Neural cell (in vitro differentiated cells): ENCODE results near the gene GRIK3.

ENCODE experiments used
- EP300 ChIP-seq: fragments of 450-650 bp; conservative IDR thresholded peaks from 2 replicates; pipeline ENCODE4 v1.6.1; 2014; ENCODE audit warnings: antibody characterized with exemption, mild to moderate bottlenecking, moderate library complexity; ENCODE audit not compliant: poor library complexity, severe bottlenecking
- EZH2 ChIP-seq: fragments of 200-600, 300-800 bp; shearing (Covaris generic), sonication (generic); IDR thresholded peaks from 2 replicates; pipeline ENCODE4 v1.6.1; 2014; ENCODE audit warnings: antibody characterized with exemption, low read length, borderline replicate concordance, mild to moderate bottlenecking; ENCODE audit not compliant: insufficient read depth, poor library complexity, severe bottlenecking
- MXI1 ChIP-seq: fragments of 450-650 bp; conservative IDR thresholded peaks from 2 replicates; pipeline ENCODE4 v1.6.1; 2014; ENCODE audit warnings: antibody characterized with exemption, mild to moderate bottlenecking; ENCODE audit not compliant: poor library complexity, severe bottlenecking
- POLR2AphosphoS5 ChIP-seq: IDR thresholded peaks from 2 replicates; pipeline ENCODE4 v1.6.1; 2012
- RAD21 ChIP-seq: fragments of 450-650 bp; conservative IDR thresholded peaks from 2 replicates; pipeline ENCODE4 v1.6.1; 2014; ENCODE audit warnings: antibody characterized with exemption, mild to moderate bottlenecking, moderate library complexity
- TAF1 ChIP-seq: IDR thresholded peaks from 2 replicates; pipeline ENCODE4 v1.6.1; 2012; ENCODE audit warnings: low read depth
- TF ChIP-seq, protein P1 (sequence below): fragments of 450-650 bp; IDR thresholded peaks from 2 replicates; pipeline ENCODE4 v1.5.1; 2014; ENCODE audit warnings: antibody characterized with exemption, mild to moderate bottlenecking, moderate library complexity; ENCODE audit not compliant: poor library complexity, severe bottlenecking
- TF ChIP-seq, protein P2 (sequence below): IDR thresholded peaks from 2 replicates; pipeline ENCODE4 v1.6.1; 2012; ENCODE audit warnings: borderline replicate concordance

DNA sequence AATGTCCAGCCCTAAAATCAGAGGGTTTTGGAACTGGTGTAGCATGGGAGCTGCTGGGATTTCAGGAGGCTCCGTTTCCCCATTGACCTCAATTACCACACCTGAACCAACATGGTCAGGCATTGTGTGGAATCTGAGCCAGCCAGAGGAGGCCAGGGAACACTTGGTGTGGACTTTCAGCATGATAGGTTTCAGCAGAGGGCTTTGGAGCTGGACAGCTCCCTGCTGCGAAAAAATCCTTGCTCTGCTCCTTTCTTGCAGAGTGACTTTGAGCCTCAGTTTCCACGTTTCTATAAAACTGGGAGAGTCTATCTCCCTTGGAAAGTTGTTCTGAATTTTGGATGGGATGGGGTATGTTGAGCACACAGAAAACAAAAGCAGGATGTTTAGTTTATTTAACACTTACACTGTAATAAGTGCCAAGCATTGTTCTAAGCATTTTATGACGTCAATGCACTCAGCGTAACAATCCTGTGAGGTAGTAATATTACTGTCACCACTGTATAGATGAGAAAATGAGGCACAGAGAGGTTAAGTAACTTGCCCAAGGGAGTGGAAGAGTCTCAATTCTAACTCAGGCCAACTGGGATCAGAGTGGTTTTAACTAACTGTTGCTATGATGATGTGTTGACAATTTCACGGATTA, 168.0 kb downstream of the GRIK3 start:
- TF ChIP-seq MXI1 (no peak), EP300 (no peak), RAD21 (no peak), POLR2AphosphoS5 (no peak), EZH2 (no peak), TAF1 (no peak)
- TF ChIP-seq, protein P1, sequence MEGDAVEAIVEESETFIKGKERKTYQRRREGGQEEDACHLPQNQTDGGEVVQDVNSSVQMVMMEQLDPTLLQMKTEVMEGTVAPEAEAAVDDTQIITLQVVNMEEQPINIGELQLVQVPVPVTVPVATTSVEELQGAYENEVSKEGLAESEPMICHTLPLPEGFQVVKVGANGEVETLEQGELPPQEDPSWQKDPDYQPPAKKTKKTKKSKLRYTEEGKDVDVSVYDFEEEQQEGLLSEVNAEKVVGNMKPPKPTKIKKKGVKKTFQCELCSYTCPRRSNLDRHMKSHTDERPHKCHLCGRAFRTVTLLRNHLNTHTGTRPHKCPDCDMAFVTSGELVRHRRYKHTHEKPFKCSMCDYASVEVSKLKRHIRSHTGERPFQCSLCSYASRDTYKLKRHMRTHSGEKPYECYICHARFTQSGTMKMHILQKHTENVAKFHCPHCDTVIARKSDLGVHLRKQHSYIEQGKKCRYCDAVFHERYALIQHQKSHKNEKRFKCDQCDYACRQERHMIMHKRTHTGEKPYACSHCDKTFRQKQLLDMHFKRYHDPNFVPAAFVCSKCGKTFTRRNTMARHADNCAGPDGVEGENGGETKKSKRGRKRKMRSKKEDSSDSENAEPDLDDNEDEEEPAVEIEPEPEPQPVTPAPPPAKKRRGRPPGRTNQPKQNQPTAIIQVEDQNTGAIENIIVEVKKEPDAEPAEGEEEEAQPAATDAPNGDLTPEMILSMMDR: no peak
- TF ChIP-seq, protein P2, sequence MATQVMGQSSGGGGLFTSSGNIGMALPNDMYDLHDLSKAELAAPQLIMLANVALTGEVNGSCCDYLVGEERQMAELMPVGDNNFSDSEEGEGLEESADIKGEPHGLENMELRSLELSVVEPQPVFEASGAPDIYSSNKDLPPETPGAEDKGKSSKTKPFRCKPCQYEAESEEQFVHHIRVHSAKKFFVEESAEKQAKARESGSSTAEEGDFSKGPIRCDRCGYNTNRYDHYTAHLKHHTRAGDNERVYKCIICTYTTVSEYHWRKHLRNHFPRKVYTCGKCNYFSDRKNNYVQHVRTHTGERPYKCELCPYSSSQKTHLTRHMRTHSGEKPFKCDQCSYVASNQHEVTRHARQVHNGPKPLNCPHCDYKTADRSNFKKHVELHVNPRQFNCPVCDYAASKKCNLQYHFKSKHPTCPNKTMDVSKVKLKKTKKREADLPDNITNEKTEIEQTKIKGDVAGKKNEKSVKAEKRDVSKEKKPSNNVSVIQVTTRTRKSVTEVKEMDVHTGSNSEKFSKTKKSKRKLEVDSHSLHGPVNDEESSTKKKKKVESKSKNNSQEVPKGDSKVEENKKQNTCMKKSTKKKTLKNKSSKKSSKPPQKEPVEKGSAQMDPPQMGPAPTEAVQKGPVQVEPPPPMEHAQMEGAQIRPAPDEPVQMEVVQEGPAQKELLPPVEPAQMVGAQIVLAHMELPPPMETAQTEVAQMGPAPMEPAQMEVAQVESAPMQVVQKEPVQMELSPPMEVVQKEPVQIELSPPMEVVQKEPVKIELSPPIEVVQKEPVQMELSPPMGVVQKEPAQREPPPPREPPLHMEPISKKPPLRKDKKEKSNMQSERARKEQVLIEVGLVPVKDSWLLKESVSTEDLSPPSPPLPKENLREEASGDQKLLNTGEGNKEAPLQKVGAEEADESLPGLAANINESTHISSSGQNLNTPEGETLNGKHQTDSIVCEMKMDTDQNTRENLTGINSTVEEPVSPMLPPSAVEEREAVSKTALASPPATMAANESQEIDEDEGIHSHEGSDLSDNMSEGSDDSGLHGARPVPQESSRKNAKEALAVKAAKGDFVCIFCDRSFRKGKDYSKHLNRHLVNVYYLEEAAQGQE: no peak
